GM23338 (cell line): ENCODE measurements around the gene APOBEC3A. TPM values are rescaled to one million over a fixed set of nuclear protein-coding genes. Genes with fewer than 3 reads are reported as not detected.

Source experiments
- ATAC-seq: fragments of 200-7000 bp; cut with Tn5 transposase; 3 replicates; pipeline ENCODE4 v1.9.1; 2020
- DNase-seq: peaks from one replicate; pipeline ENCODE4 v3.0.0-alpha.2; 2015; ENCODE audit warnings: low spot score
- H2AFZ ChIP-seq: fragments of 200-600 bp; sonication (generic); 2 replicates; pipeline ENCODE4 v1.8.0; 2016; ENCODE audit warnings: antibody characterized with exemption, mild to moderate bottlenecking, moderate library complexity
- H3F3A ChIP-seq: fragments of 200-600 bp; sonication (generic); replicated peaks from 2 replicates; pipeline ENCODE4 v1.8.0; 2017; ENCODE audit warnings: antibody characterized with exemption, mixed run types, low read depth
- H3K27ac ChIP-seq: fragments of 200-600 bp; sonication (generic); 2 replicates; pipeline ENCODE4 v1.6.1; 2016; ENCODE audit warnings: low read depth
- H3K27me3 ChIP-seq: fragments of 200-600 bp; sonication (generic); 2 replicates; pipeline ENCODE4 v1.8.0; 2016; ENCODE audit warnings: mild to moderate bottlenecking, mixed run types, moderate library complexity; ENCODE audit not compliant: insufficient read depth
- H3K36me3 ChIP-seq: fragments of 200-600 bp; sonication (generic); 2 replicates; pipeline ENCODE4 v1.8.0; 2016; ENCODE audit warnings: mild to moderate bottlenecking; ENCODE audit not compliant: insufficient read depth
- H3K4me1 ChIP-seq: fragments of 200-600 bp; sonication (generic); 2 replicates; pipeline ENCODE4 v1.8.0; 2016; ENCODE audit warnings: mild to moderate bottlenecking, moderate library complexity; ENCODE audit not compliant: insufficient read depth
- H3K4me2 ChIP-seq: fragments of 200-600 bp; sonication (generic); 2 replicates; pipeline ENCODE4 v1.7.1; 2017; ENCODE audit warnings: mixed run types
- H3K4me3 ChIP-seq: fragments of 200-600 bp; sonication (generic); 2 replicates; pipeline ENCODE4 v1.6.1; 2016; ENCODE audit warnings: mixed run types
- H3K79me2 ChIP-seq: fragments of 200-600 bp; sonication (generic); replicated peaks from 2 replicates; pipeline ENCODE4 v1.8.0; 2017; ENCODE audit warnings: mild to moderate bottlenecking; ENCODE audit not compliant: insufficient read depth
- H3K9me2 ChIP-seq: fragments of 200-600 bp; sonication (generic); 2 replicates; pipeline ENCODE4 v1.8.0; 2017; ENCODE audit not compliant: insufficient read depth
- H4K20me1 ChIP-seq: fragments of 200-600 bp; sonication (generic); replicated peaks from 2 replicates; pipeline ENCODE4 v1.8.0; 2017; ENCODE audit warnings: mild to moderate bottlenecking; ENCODE audit not compliant: insufficient read depth
- H3K27ac Mint-ChIP-seq: 2 replicates; pipeline ENCODE4 v1.8.0; 2020; ENCODE audit warnings: inconsistent platforms, mild to moderate bottlenecking, moderate library complexity, mixed read lengths
- H3K27me3 Mint-ChIP-seq: 3 replicates; pipeline ENCODE4 v1.8.0; 2022; ENCODE audit warnings: low read depth, mild to moderate bottlenecking, moderate library complexity, mixed read lengths, inconsistent platforms; ENCODE audit not compliant: insufficient read depth, poor library complexity
- H3K36me3 Mint-ChIP-seq: 3 replicates; pipeline ENCODE4 v1.8.0; 2021; ENCODE audit warnings: low read depth, mild to moderate bottlenecking, inconsistent platforms, moderate library complexity, mixed read lengths
- H3K4me1 Mint-ChIP-seq: 3 replicates; pipeline ENCODE4 v1.8.0; 2020; ENCODE audit warnings: mild to moderate bottlenecking, inconsistent platforms, mixed read lengths
- H3K4me3 Mint-ChIP-seq: 3 replicates; pipeline ENCODE4 v1.8.0; 2021; ENCODE audit warnings: moderate library complexity, mild to moderate bottlenecking, inconsistent platforms, mixed read lengths
- H3K9me3 Mint-ChIP-seq: 3 replicates; pipeline ENCODE4 v1.8.0; 2020; ENCODE audit warnings: moderate library complexity, mild to moderate bottlenecking, inconsistent platforms, mixed read lengths
- CREB1 ChIP-seq: fragments of 250-450 bp; sonication (Bioruptor Pico); IDR thresholded peaks from 2 replicates; pipeline ENCODE4 v1.5.0; 2020; ENCODE audit warnings: low read depth, mild to moderate bottlenecking, moderate library complexity
- ETS1 ChIP-seq: IDR thresholded peaks from 2 replicates; pipeline ENCODE4 v1.6.1; 2016; ENCODE audit warnings: antibody characterized with exemption
- EZH2 ChIP-seq: fragments of 200-600 bp; sonication (generic); IDR thresholded peaks from one replicate; pipeline ENCODE4 v1.8.0; 2017; ENCODE audit warnings: antibody characterized with exemption, mild to moderate bottlenecking, low read depth; ENCODE audit not compliant: unreplicated experiment
- EZH2phosphoT487 ChIP-seq: fragments of 200-600 bp; sonication (generic); IDR thresholded peaks from one replicate; pipeline ENCODE4 v1.8.1; 2018; ENCODE audit warnings: antibody characterized with exemption; ENCODE audit not compliant: unreplicated experiment
- JUNB ChIP-seq: IDR thresholded peaks from one replicate; pipeline ENCODE4 v1.6.1; 2016; ENCODE audit warnings: antibody characterized with exemption; ENCODE audit not compliant: unreplicated experiment
- NANOG ChIP-seq: IDR thresholded peaks from 2 replicates; pipeline ENCODE4 v1.6.1; 2016; ENCODE audit warnings: antibody characterized with exemption, borderline replicate concordance
- POLR2AphosphoS5 ChIP-seq: IDR thresholded peaks from 2 replicates; pipeline ENCODE4 v1.6.1; 2016; ENCODE audit warnings: antibody characterized with exemption, low read depth
- STAT1 ChIP-seq: IDR thresholded peaks from one replicate; pipeline ENCODE4 v1.6.1; 2016; ENCODE audit warnings: antibody characterized with exemption; ENCODE audit not compliant: unreplicated experiment
- ZNF114 ChIP-seq: fragments of 250-450 bp; sonication (Bioruptor Pico); IDR thresholded peaks from 2 replicates; pipeline ENCODE4 v1.5.0; 2020; ENCODE audit warnings: mild to moderate bottlenecking, moderate library complexity
- ZNF331 ChIP-seq: fragments of 250-450 bp; sonication (Bioruptor Pico); IDR thresholded peaks from 2 replicates; pipeline ENCODE4 v1.5.0; 2020; ENCODE audit warnings: low read depth, mild to moderate bottlenecking, moderate library complexity
- polyA plus RNA-seq: library from polyadenylated mRNA; unstranded; fragments of >200 nt; fragmentation: Nextera tagmentation; extraction: Ambion mirVana; gene quantifications from 2 replicates; pipeline ENCODE4 v1.2.1, GENCODE V29; 2016
- total RNA-seq: library from RNA; depleted of rRNA; stranded (reverse); fragments of >200 nt; shearing (Covaris generic); gene quantifications from 2 replicates; pipeline ENCODE4 v1.2.3, GENCODE V29; 2014
- TF ChIP-seq, protein P1 (sequence below): IDR thresholded peaks from one replicate; pipeline ENCODE4 v1.6.1; 2018; ENCODE audit warnings: antibody characterized with exemption; ENCODE audit not compliant: unreplicated experiment
- TF ChIP-seq, protein P2 (sequence below), 2 experiments: fragments of 200-600 bp in 1 of 2; sonication (generic) in 1 of 2; conservative IDR thresholded peaks; 2 replicates each; pipeline versions ENCODE4 v1.5.1 to v1.6.1; 2016 to 2017; ENCODE audit warnings: antibody characterized with exemption in 2 of 2, low read depth in 2 of 2, mild to moderate bottlenecking in 2 of 2, moderate library complexity in 1 of 2
- TF ChIP-seq, protein P3 (sequence below): fragments of 250-450 bp; sonication (Bioruptor Pico); IDR thresholded peaks from 2 replicates; pipeline ENCODE4 v1.5.0; 2020; ENCODE audit warnings: mild to moderate bottlenecking, moderate library complexity

The APOBEC3A gene
- total and polyA plus RNA-seq, 2 experiments from 2014 or later = 0.21 TPM; not detected in 1

DNA sequence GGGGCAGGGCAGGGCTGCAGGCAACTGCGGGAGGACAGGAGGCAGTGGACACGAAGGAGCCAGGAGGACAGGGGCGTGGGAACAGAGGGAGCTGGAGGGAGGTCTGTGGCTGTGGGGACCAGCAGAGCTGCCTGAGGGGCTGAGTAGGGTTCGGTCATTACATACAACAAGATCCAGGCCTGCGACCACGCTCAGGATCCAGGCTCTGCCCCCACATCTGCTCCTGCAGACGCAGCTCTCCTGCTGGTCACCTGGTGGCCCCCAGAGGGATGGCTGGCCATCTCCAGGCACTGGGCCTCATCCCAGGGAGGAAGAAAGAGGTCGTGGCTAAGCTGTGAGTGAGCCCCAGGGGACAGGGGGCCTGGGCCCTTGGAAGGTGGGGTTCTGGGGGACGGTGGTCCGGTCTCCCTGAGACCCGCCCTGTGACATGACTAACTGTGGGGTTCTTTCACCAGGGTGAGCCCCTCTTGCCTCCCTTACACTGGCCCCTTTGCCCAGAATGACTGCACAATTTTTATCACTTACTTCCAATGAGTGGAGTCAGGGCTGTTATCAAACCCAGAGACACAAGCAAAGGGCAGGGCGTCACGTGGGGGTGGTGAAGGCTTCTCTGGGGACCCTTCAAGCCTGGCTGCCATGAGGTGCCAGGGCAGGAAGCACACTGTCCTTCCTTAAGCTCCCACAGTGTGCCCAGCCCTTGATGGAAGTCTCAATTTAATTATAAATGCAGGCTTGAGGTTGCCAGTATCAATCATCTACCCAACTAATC lies 6.7 kb upstream of the APOBEC3A start:
- ATAC-seq (no peak; the same call in 2 of the 3 replicates), DNase-seq (no peak)

More for the DNA sequence above, 6.7 kb upstream of the APOBEC3A start:
- H3K4me3 Mint-ChIP-seq = no peak overlapping the region
- no peak overlapping the region for H3K27ac Mint-ChIP-seq
- no peak overlapping the region for H2AFZ ChIP-seq
- TF ChIP-seq, protein P1, sequence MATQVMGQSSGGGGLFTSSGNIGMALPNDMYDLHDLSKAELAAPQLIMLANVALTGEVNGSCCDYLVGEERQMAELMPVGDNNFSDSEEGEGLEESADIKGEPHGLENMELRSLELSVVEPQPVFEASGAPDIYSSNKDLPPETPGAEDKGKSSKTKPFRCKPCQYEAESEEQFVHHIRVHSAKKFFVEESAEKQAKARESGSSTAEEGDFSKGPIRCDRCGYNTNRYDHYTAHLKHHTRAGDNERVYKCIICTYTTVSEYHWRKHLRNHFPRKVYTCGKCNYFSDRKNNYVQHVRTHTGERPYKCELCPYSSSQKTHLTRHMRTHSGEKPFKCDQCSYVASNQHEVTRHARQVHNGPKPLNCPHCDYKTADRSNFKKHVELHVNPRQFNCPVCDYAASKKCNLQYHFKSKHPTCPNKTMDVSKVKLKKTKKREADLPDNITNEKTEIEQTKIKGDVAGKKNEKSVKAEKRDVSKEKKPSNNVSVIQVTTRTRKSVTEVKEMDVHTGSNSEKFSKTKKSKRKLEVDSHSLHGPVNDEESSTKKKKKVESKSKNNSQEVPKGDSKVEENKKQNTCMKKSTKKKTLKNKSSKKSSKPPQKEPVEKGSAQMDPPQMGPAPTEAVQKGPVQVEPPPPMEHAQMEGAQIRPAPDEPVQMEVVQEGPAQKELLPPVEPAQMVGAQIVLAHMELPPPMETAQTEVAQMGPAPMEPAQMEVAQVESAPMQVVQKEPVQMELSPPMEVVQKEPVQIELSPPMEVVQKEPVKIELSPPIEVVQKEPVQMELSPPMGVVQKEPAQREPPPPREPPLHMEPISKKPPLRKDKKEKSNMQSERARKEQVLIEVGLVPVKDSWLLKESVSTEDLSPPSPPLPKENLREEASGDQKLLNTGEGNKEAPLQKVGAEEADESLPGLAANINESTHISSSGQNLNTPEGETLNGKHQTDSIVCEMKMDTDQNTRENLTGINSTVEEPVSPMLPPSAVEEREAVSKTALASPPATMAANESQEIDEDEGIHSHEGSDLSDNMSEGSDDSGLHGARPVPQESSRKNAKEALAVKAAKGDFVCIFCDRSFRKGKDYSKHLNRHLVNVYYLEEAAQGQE = no peak
- no peak for TF ChIP-seq ZNF114 (CRISPR knock-in tag)
- TF ChIP-seq EZH2 = no peak
- no peak for TF ChIP-seq ETS1
- no peak for TF ChIP-seq CREB1 (CRISPR knock-in tag)
- TF ChIP-seq ZNF331 (CRISPR knock-in tag) = no peak
- TF ChIP-seq, protein P2, sequence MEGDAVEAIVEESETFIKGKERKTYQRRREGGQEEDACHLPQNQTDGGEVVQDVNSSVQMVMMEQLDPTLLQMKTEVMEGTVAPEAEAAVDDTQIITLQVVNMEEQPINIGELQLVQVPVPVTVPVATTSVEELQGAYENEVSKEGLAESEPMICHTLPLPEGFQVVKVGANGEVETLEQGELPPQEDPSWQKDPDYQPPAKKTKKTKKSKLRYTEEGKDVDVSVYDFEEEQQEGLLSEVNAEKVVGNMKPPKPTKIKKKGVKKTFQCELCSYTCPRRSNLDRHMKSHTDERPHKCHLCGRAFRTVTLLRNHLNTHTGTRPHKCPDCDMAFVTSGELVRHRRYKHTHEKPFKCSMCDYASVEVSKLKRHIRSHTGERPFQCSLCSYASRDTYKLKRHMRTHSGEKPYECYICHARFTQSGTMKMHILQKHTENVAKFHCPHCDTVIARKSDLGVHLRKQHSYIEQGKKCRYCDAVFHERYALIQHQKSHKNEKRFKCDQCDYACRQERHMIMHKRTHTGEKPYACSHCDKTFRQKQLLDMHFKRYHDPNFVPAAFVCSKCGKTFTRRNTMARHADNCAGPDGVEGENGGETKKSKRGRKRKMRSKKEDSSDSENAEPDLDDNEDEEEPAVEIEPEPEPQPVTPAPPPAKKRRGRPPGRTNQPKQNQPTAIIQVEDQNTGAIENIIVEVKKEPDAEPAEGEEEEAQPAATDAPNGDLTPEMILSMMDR (conservative IDR thresholded peaks at IDR 0.05; ENCODE audit: low read depth in 2 of 2) = no peak
- TF ChIP-seq NANOG = no peak
- TF ChIP-seq EZH2phosphoT487 = no peak
- no peak for TF ChIP-seq JUNB
- no peak for TF ChIP-seq STAT1
- TF ChIP-seq POLR2AphosphoS5 = no peak
- TF ChIP-seq, protein P3, sequence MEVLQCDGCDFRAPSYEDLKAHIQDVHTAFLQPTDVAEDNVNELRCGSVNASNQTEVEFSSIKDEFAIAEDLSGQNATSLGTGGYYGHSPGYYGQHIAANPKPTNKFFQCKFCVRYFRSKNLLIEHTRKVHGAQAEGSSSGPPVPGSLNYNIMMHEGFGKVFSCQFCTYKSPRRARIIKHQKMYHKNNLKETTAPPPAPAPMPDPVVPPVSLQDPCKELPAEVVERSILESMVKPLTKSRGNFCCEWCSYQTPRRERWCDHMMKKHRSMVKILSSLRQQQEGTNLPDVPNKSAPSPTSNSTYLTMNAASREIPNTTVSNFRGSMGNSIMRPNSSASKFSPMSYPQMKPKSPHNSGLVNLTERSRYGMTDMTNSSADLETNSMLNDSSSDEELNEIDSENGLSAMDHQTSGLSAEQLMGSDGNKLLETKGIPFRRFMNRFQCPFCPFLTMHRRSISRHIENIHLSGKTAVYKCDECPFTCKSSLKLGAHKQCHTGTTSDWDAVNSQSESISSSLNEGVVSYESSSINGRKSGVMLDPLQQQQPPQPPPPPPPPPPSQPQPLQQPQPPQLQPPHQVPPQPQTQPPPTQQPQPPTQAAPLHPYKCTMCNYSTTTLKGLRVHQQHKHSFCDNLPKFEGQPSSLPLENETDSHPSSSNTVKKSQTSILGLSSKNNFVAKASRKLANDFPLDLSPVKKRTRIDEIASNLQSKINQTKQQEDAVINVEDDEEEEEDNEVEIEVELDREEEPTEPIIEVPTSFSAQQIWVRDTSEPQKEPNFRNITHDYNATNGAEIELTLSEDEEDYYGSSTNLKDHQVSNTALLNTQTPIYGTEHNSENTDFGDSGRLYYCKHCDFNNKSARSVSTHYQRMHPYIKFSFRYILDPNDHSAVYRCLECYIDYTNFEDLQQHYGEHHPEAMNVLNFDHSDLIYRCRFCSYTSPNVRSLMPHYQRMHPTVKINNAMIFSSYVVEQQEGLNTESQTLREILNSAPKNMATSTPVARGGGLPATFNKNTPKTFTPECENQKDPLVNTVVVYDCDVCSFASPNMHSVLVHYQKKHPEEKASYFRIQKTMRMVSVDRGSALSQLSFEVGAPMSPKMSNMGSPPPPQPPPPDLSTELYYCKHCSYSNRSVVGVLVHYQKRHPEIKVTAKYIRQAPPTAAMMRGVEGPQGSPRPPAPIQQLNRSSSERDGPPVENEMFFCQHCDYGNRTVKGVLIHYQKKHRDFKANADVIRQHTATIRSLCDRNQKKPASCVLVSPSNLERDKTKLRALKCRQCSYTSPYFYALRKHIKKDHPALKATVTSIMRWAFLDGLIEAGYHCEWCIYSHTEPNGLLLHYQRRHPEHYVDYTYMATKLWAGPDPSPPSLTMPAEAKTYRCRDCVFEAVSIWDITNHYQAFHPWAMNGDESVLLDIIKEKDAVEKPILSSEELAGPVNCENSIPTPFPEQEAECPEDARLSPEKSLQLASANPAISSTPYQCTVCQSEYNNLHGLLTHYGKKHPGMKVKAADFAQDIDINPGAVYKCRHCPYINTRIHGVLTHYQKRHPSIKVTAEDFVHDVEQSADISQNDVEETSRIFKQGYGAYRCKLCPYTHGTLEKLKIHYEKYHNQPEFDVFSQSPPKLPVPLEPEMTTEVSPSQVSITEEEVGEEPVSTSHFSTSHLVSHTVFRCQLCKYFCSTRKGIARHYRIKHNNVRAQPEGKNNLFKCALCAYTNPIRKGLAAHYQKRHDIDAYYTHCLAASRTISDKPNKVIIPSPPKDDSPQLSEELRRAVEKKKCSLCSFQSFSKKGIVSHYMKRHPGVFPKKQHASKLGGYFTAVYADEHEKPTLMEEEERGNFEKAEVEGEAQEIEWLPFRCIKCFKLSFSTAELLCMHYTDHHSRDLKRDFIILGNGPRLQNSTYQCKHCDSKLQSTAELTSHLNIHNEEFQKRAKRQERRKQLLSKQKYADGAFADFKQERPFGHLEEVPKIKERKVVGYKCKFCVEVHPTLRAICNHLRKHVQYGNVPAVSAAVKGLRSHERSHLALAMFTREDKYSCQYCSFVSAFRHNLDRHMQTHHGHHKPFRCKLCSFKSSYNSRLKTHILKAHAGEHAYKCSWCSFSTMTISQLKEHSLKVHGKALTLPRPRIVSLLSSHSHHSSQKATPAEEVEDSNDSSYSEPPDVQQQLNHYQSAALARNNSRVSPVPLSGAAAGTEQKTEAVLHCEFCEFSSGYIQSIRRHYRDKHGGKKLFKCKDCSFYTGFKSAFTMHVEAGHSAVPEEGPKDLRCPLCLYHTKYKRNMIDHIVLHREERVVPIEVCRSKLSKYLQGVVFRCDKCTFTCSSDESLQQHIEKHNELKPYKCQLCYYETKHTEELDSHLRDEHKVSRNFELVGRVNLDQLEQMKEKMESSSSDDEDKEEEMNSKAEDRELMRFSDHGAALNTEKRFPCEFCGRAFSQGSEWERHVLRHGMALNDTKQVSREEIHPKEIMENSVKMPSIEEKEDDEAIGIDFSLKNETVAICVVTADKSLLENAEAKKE (CRISPR knock-in tag) = no peak
- no peak overlapping the region for H3K4me2 ChIP-seq
- peaks cover 10% of the 10 kb centered on the region for H3K4me1 Mint-ChIP-seq
- no peaks in the 10 kb centered on the region for H3K36me3 ChIP-seq
- no peaks in the 10 kb centered on the region for H3K9me3 Mint-ChIP-seq
- no peaks in the 10 kb centered on the region for H3K27me3 ChIP-seq
- no peaks in the 10 kb centered on the region for H4K20me1 ChIP-seq
- H3K27ac ChIP-seq = no peak overlapping the region
- H3K36me3 Mint-ChIP-seq = no peaks in the 10 kb centered on the region
- peaks cover 6% of the 10 kb centered on the region for H3K27me3 Mint-ChIP-seq
- no peaks in the 10 kb centered on the region; the same call in 1 of the 2 replicates for H3K4me1 ChIP-seq
- H3F3A ChIP-seq = no peaks in the 10 kb centered on the region
- H3K4me3 ChIP-seq = no peak overlapping the region
- no peaks in the 10 kb centered on the region for H3K9me2 ChIP-seq
- no peaks in the 10 kb centered on the region for H3K79me2 ChIP-seq
